CD4-positive, alpha-beta T cell treated with Interleukin-4 for 1 hour (primary cell): ENCODE measurements around the gene SIAH3.

Experiments used
- DNase-seq, 2 donors: peaks; one replicate each; pipeline ENCODE4 v3.0.0-alpha.2; 2020 to 2022

The SIAH3 gene

GRCh38 chr13:45816427-45816826 lies 35.1 kb downstream of the SIAH3 start:
- DNase-seq = no peak

GRCh38 chr13:45812695-45813372 lies 38.7 kb downstream of the SIAH3 start:
- DNase-seq = no peak

- DNase-seq = no peak
These were observed 39.5 kb downstream of the SIAH3 start for GRCh38 chr13:45811891-45812694.

GRCh38 chr13:45809801-45810394 lies 41.7 kb downstream of the SIAH3 start:
- DNase-seq = no peak

- no peak for DNase-seq
These were observed 42.6 kb downstream of the SIAH3 start for GRCh38 chr13:45808925-45809324.

- DNase-seq = peak; percentile 25 to 29
These were observed 43.9 kb downstream of the SIAH3 start for GRCh38 chr13:45807520-45808099.

- no peak for DNase-seq
These were observed 51.1 kb downstream of the SIAH3 start for GRCh38 chr13:45800485-45800884.

GRCh38 chr13:45799451-45799850 lies 52.1 kb downstream of the SIAH3 start:
- no peak for DNase-seq

- DNase-seq = no peak
These were observed 52.7 kb downstream of the SIAH3 start for GRCh38 chr13:45798851-45799250.

- no peak for DNase-seq
These were observed 54.9 kb downstream of the SIAH3 start for GRCh38 chr13:45796426-45797235.

GRCh38 chr13:45792827-45793303 lies 58.7 kb downstream of the SIAH3 start:
- no peak for DNase-seq

GRCh38 chr13:45788011-45788410 lies 63.5 kb downstream of the SIAH3 start:
- no peak for DNase-seq

- DNase-seq = no peak
These were observed 64.2 kb downstream of the SIAH3 start for GRCh38 chr13:45787346-45787745.

- DNase-seq = peak in 1 of 2 donors; percentile 4
These were observed 65.1 kb downstream of the SIAH3 start for GRCh38 chr13:45786293-45786920.

- DNase-seq = no peak
These were observed 66.5 kb downstream of the SIAH3 start for GRCh38 chr13:45784755-45785675.

- no peak for DNase-seq
These were observed 68.1 kb downstream of the SIAH3 start for GRCh38 chr13:45783346-45784043.

- no peak for DNase-seq
These were observed 69.1 kb downstream of the SIAH3 start for GRCh38 chr13:45782327-45783045.

GRCh38 chr13:45781553-45782326 lies 69.8 kb downstream of the SIAH3 start:
- DNase-seq = no peak

- no peak for DNase-seq
These were observed 71.7 kb downstream of the SIAH3 start for GRCh38 chr13:45779901-45780300.
